Measurements from ENCODE around the gene FOXQ1. TPM values are rescaled to one million over a fixed set of nuclear protein-coding genes. Genes with fewer than 3 reads are reported as not detected.

Gene FOXQ1
- total and polyA plus RNA-seq, 2 of the 13 experiments (the other 11 are each of a cell fraction or from before 2014, with no cell fraction given): 35.2 to 39.8 TPM

GRCh38 chr6:1310628-1311399 is 1.1 kb upstream of the FOXQ1 start (continued):
- TF ChIP-seq ZBTB26 (CRISPR knock-in tag; IDR thresholded peaks at IDR 0.05; ENCODE audit: borderline replicate concordance) (no peak), IKZF5 (CRISPR knock-in tag; IDR thresholded peaks at IDR 0.05) (peak; percentile 61), ZNF264 (CRISPR knock-in tag; IDR thresholded peaks at IDR 0.05) (no peak; the same call in 1 of the 2 replicates), ZNF772 (CRISPR knock-in tag; IDR thresholded peaks at IDR 0.05) (peak; percentile 68; the same call in 1 of the 2 replicates), ZNF790 (CRISPR knock-in tag; IDR thresholded peaks at IDR 0.05; ENCODE audit: borderline replicate concordance) (no peak; the same call in 1 of the 2 replicates), ZNF33B (CRISPR knock-in tag; IDR thresholded peaks at IDR 0.05) (no peak), ATF4 (CRISPR knock-in tag; IDR thresholded peaks at IDR 0.05) (peak in 1 of 2 experiments; percentile 64; a peak in 2 of 4 replicates), BATF2 (CRISPR knock-in tag; IDR thresholded peaks at IDR 0.05) (peak; percentile 58; the same call in 1 of the 2 replicates), AKNA (CRISPR knock-in tag; IDR thresholded peaks at IDR 0.05; ENCODE audit: borderline replicate concordance) (no peak), BCL6 (CRISPR knock-in tag; IDR thresholded peaks at IDR 0.05) (peak; percentile 67; the same call in 1 of the 2 replicates), FOXO4 (CRISPR knock-in tag; conservative IDR thresholded peaks at IDR 0.05) (peak; percentile 95; the same call in 1 of the 2 replicates), ISL2 (CRISPR knock-in tag; IDR thresholded peaks at IDR 0.05) (peak; percentile 62), CTCF (CRISPR knock-in tag; IDR thresholded peaks at IDR 0.05) (no peak; the same call in 1 of the 2 replicates), ZNF83 (CRISPR knock-in tag; IDR thresholded peaks at IDR 0.05; ENCODE audit: borderline replicate concordance) (no peak), POLR2A (IDR thresholded peaks at IDR 0.05; ENCODE audit: insufficient read depth in 1 of 2, low read depth in 2 of 2, low read length in 2 of 2) (peak in 1 of 2 experiments; percentile 81; a peak in 2 of 4 replicates), IKZF1 (IDR thresholded peaks at IDR 0.05) (no peak)
